ENCODE data around the gene DGKZ. TPM values are rescaled to one million over a fixed set of nuclear protein-coding genes. Genes with fewer than 3 reads are reported as not detected.

DGKZ gene
- total and polyA plus RNA-seq, 2 of the 13 experiments (the other 11 are each of a cell fraction or from before 2014, with no cell fraction given), result 15.8 to 20.7 TPM

- TF ChIP-seq ZBTB49 (CRISPR knock-in tag; IDR thresholded peaks at IDR 0.05; ENCODE audit: borderline replicate concordance) (no peak), RXRB (CRISPR knock-in tag; IDR thresholded peaks at IDR 0.05; ENCODE audit: borderline replicate concordance) (no peak), ZNF883 (CRISPR knock-in tag; IDR thresholded peaks at IDR 0.05; ENCODE audit: not compliant biosample characterization) (no peak), ZNF235 (CRISPR knock-in tag; IDR thresholded peaks at IDR 0.05; ENCODE audit: borderline replicate concordance) (no peak)
Observed at GRCh38 chr11:46348566-46349401, 1.5 kb downstream of the DGKZ start (continued).

- Histone ChIP-seq H3K9me3 (ENCODE audit: low read length) (no peaks in the 10 kb centered on the region), H3K4me1 (ENCODE audit: insufficient read depth, low read length) (peaks cover 49% of the 10 kb centered on the region), H3K27ac (ENCODE audit: extremely low read length, insufficient read depth, low read length) (no peak overlapping the region), H2AFZ (ENCODE audit: low read length) (no peak overlapping the region), H3K4me2 (ENCODE audit: low read depth, low read length) (no peak overlapping the region), H3K4me3 (replicated peaks in 1 of 3; ENCODE audit: insufficient read depth in 1 of 3, low read depth in 2 of 3, low read length in 3 of 3) (no peak overlapping the region), H3K36me3 (replicated peaks in 1 of 2; ENCODE audit: control insufficient read depth in 1 of 2, insufficient read depth in 2 of 2, low read length in 2 of 2) (0 out of 5 replicates have a peak, but pooled peaks cover 0 to 4% of the 10 kb centered on the region in 2 experiments), H4K20me1 (ENCODE audit: insufficient read depth, low read length) (no peaks in the 10 kb centered on the region), H3K27me3 (ENCODE audit: control insufficient read depth in 1 of 2, insufficient read depth in 2 of 2, low read length in 2 of 2) (peaks cover 0 to 9% of the 10 kb centered on the region in 2 experiments; a peak in 3 of 5 replicates), H3K9ac (ENCODE audit: insufficient read depth, low read depth, low read length) (no peak overlapping the region), H3K79me2 (ENCODE audit: insufficient read depth, low read length) (peaks cover 12% of the 10 kb centered on the region)
- FAIRE-seq (no peak), ATAC-seq (no peak), DNase-seq (ENCODE audit: low spot score) (no peak)
- POLR2A ChIA-PET, result interaction anchor here (0.7 kb wide), 1 partner anchor 14 kb away, joined by 3 read pairs; no protein-coding TSS in a partner anchor
- in situ Hi-C loops (cut with HindIII; ENCODE audit: extremely low pct_ligation_motif_present, low pct_unique_long_range_greater_than_20kb), result no loop called here
- intact Hi-C loops (cut with micrococcal nuclease; ENCODE audit: unreplicated experiment), result no loop called here
- no TSS peak for BruUV-seq (replicated peaks)
- CTCF ChIA-PET (ENCODE audit: low intra/inter-chr PET ratio, low total read pairs), result no interaction called here
- WGBS (ENCODE audit: low lambda C conversion rate), result 91% methylated on average over 3 of the region's 3 CpGs
- TF ChIP-seq ASH2L (IDR thresholded peaks at IDR 0.05; ENCODE audit: insufficient read length, low read depth, low read length) (no peak), KDM6A (CRISPR knock-in tag; IDR thresholded peaks at IDR 0.05; ENCODE audit: low read depth) (no peak), PHF8 (CRISPR knock-in tag; IDR thresholded peaks at IDR 0.05) (no peak), TFDP2 (CRISPR knock-in tag; IDR thresholded peaks at IDR 0.05) (no peak), HNRNPLL (IDR thresholded peaks at IDR 0.05; ENCODE audit: low read depth, low read length, poor library complexity, severe bottlenecking) (no peak), ARHGAP35 (CRISPR knock-in tag; IDR thresholded peaks at IDR 0.05; ENCODE audit: borderline replicate concordance) (no peak), ZNF549 (CRISPR knock-in tag; IDR thresholded peaks at IDR 0.05) (no peak), ZNF235 (CRISPR knock-in tag; IDR thresholded peaks at IDR 0.05; ENCODE audit: borderline replicate concordance) (no peak), ZNF776 (CRISPR knock-in tag; IDR thresholded peaks at IDR 0.05) (no peak), ZNF546 (CRISPR knock-in tag; conservative IDR thresholded peaks at IDR 0.05) (no peak), PHF21A (CRISPR knock-in tag; IDR thresholded peaks at IDR 0.05) (no peak), MIER2 (CRISPR knock-in tag; IDR thresholded peaks at IDR 0.05) (no peak)
Observed at GRCh38 chr11:46350695-46351094, 3.4 kb downstream of the DGKZ start.

All from HepG2 (cell line).